WI38 (cell line): ENCODE data around the gene RBP5.

Experiments used
- H3K4me3 ChIP-seq: 2 replicates; pipeline ENCODE4 v1.5.1; 2011; ENCODE audit warnings: low read depth, mild to moderate bottlenecking, control low read depth, low read length
- TF ChIP-seq, protein P1 (sequence below): IDR thresholded peaks from 2 replicates; pipeline ENCODE4 v1.5.1; 2012; ENCODE audit warnings: low read depth, mild to moderate bottlenecking, control low read depth, low read length

Gene RBP5

DNA sequence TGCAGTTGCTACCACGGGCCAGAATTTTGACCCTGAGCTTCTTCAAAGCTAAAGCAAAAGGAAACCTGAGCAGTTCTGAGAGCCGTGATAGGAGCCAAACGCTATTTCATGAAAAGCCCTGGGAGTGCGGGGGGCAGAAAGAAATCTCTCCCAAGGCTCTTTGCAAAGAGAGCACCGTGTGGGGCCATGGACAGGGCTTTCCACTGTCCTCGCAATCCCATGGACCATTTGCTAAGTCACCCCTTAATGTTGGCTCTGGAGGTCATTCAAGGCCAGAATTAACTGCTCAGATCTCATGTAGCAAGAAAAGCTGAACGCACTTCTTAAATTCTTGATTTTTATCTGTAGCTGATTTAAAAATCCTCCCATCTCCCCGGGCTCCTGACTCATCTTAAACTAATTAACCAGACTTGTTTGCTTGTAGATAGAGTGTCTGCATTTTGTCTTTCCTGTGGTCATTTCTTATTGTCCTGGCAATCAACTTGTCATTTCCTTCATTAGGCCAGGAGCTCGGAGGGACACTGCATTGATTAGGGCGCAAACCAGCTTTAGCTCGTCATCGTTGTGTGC lies 26.3 kb upstream of the RBP5 start:
- TF ChIP-seq, protein P1, sequence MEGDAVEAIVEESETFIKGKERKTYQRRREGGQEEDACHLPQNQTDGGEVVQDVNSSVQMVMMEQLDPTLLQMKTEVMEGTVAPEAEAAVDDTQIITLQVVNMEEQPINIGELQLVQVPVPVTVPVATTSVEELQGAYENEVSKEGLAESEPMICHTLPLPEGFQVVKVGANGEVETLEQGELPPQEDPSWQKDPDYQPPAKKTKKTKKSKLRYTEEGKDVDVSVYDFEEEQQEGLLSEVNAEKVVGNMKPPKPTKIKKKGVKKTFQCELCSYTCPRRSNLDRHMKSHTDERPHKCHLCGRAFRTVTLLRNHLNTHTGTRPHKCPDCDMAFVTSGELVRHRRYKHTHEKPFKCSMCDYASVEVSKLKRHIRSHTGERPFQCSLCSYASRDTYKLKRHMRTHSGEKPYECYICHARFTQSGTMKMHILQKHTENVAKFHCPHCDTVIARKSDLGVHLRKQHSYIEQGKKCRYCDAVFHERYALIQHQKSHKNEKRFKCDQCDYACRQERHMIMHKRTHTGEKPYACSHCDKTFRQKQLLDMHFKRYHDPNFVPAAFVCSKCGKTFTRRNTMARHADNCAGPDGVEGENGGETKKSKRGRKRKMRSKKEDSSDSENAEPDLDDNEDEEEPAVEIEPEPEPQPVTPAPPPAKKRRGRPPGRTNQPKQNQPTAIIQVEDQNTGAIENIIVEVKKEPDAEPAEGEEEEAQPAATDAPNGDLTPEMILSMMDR, result no peak

DNA sequence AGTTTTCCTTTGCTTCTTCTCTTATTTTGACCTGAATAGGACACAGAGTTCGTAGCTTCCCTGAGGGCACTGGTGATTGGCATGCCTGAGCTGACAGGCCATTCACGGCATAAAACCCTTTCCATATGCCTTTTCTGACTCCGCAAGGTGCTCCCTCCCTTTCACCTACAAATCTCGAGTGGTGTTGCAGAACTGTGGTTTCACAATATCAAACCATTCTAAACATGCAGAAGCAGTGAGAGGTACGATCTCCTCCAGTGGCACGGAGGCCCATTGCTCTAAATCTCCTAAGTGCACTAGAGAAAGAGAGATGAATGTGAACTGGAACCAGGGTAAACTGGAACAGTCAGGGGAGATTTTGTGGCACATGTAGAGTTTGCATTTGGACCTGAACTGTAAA lies 25.4 kb upstream of the RBP5 start:
- TF ChIP-seq, protein P1, result no peak
- H3K4me3 ChIP-seq, result no peak overlapping the region

More for the DNA sequence above, 26.3 kb upstream of the RBP5 start:
- H3K4me3 ChIP-seq, result no peak overlapping the region

DNA sequence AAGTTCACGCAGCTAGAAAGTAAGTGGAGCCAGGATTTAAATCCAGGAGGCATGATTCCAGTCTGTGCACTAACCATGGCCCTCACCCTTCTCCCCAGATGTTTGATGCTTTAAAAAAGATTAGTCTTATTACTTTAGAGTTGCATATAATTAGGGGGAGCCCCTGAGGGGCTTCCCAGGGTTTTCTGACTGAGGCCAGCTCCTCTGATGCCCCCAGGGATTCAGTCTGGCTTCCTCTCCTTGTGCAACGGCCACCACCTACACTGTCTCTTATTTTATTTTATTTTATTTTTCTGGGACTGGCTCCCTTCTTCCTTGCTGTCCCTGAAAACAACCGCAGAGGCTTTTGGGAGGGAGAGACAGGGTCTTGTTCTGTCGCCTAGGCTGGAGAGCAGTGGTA lies 24.1 kb upstream of the RBP5 start:
- no peak overlapping the region for H3K4me3 ChIP-seq
- TF ChIP-seq, protein P1, result no peak

DNA sequence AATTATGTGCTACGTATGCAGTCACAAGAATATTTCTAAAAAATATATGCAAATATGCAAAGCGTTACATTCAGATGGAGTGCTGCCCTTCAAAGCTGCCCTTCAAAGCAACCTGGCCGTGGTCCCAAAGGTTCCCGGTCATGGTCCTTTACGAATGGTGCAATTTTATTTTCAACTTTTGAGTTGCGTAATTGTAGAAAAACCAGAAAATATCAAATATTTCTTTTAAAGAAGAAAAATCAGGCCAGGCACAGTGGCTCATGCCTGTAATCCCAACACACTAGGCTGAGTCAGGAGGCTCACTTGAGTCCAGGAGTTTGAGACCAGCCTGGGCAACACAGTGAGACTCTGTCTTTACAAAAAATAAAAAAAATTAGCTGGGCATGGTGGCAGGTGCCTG lies 22.8 kb upstream of the RBP5 start:
- H3K4me3 ChIP-seq, result no peak overlapping the region
- TF ChIP-seq, protein P1, result no peak

DNA sequence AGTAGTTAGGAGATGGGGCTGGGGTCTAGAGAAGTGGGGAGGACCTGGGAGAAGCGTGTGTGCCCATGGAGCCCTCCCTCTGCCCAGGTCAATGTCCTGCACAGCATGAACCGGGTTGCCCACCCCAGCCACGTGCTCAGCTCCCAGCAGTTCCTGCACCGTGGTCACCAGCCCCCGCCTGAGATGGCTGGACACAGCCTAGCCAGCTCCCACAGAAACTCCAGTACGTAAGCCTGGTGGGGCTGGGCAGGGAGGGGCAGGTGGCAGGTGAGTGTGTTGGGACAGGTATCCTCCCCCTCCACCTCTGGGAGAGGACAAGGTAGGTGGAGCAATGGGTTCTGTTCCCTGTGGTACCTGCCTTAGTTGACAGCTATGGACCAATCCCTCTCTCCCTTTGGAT lies 22.2 kb upstream of the RBP5 start:
- no peak overlapping the region for H3K4me3 ChIP-seq
- TF ChIP-seq, protein P1, result no peak

DNA sequence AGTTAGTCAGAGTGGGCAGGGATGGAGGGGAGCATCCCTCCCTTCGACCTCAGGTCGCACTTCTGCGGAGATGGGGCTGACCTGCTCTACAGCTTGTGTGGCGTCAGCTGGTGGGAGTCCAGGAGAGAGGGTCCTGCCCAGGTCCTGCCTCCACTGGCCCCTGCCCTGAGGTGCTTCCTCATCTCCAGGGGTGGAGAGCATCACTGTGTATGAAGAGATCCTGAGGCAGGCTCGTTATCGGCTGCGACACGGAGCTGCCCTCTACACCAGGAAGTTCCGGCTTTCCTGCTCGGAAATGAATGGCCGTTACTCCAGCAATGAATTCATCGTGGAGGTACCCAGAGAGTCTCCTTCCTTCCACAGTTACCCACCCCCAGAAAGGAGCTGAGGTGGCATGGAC lies 21.7 kb upstream of the RBP5 start:
- H3K4me3 ChIP-seq, result no peak overlapping the region
- TF ChIP-seq, protein P1, result no peak

DNA sequence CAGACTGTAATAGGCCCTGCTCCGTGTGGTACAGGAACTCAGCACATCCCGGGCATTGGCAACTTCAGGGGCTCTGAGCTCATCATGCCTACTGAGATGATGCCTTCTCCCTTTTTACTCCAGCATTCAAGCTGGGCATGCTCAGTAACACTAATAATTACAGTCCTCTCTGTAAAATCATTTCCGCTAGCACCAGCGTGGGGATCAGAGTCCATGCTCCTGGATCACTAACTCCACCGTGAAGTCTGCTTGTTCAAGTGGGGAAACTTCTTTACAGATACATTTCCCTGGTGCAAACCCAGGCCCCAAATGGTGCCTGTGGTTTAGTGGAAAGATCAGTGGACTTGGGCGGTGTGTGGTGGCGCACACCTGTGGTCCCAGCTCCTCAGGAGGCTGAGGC lies 18.2 kb upstream of the RBP5 start:
- no peak overlapping the region for H3K4me3 ChIP-seq
- TF ChIP-seq, protein P1, result no peak
